SK-N-SH (cell line): Measurements from ENCODE around the gene CYP2W1. TPM values are rescaled to one million over a fixed set of nuclear protein-coding genes. Genes with fewer than 3 reads are reported as not detected.

ENCODE experiments used
- CTCF ChIA-PET: fragments of 300-600, 350-600 bp; formaldehyde crosslinking; extraction: SDS; loops from one replicate; lab custom pipeline; 2021; lab: Yijun Ruan, JAX
- POLR2A ChIA-PET: fragments of 350-600 bp; sonication (Branson Sonifier 250); formaldehyde crosslinking; extraction: SDS; loops from one replicate; lab custom pipeline; 2020; ENCODE audit warnings: antibody characterized with exemption, inconsistent platforms; lab: Yijun Ruan, JAX
- DNase-seq: peaks from one replicate; pipeline ENCODE4 v3.0.0; 2012
- H2AFZ ChIP-seq: fragments of 200-600 bp; sonication (generic); 2 replicates; pipeline ENCODE4 v1.8.1; 2016; ENCODE audit warnings: antibody characterized with exemption, mild to moderate bottlenecking, low read depth
- H3F3A ChIP-seq: fragments of 200-600 bp; sonication (generic); replicated peaks from 2 replicates; pipeline ENCODE3; 2016; ENCODE audit warnings: antibody characterized with exemption, mild to moderate bottlenecking; ENCODE audit not compliant: insufficient read depth
- H3K27ac ChIP-seq, 2 experiments: fragments of 200-500 bp in 1 of 2; fragments of 200-600 bp in 1 of 2; sonication (Bioruptor generic) in 1 of 2; sonication (generic), shearing (Covaris generic) in 1 of 2; 2 replicates each; pipeline versions ENCODE4 v1.5.1 to v1.6.1; 2014 to 2016; ENCODE audit warnings: low read depth in 2 of 2, inconsistent platforms in 1 of 2, low read length in 1 of 2, mild to moderate bottlenecking in 1 of 2, mixed read lengths in 1 of 2
- H3K27me3 ChIP-seq: fragments of 200-600 bp; sonication (generic), shearing (Covaris generic); 2 replicates; pipeline ENCODE4 v1.6.1; 2016; ENCODE audit warnings: mixed run types; ENCODE audit not compliant: insufficient read depth
- H3K36me3 ChIP-seq, 2 experiments: fragments of 200-500 bp in 1 of 2; fragments of 200-600 bp in 1 of 2; sonication (Bioruptor generic) in 1 of 2; sonication (generic) in 1 of 2; replicated peaks in 1 of 2; 2 replicates each; pipeline versions ENCODE3 to v1.5.1; 2014 to 2016; ENCODE audit warnings: low read length in 1 of 2, mild to moderate bottlenecking in 1 of 2; ENCODE audit not compliant: insufficient read depth in 2 of 2, control insufficient read depth in 1 of 2
- H3K4me1 ChIP-seq, 2 experiments: fragments of 200-500 bp in 1 of 2; fragments of 200-600 bp in 1 of 2; sonication (Bioruptor generic) in 1 of 2; sonication (generic), shearing (Covaris generic) in 1 of 2; 2 replicates each; pipeline versions ENCODE4 v1.5.1 to v1.6.1; 2014 to 2016; ENCODE audit warnings: low read depth in 1 of 2, low read length in 1 of 2, mixed run types in 1 of 2; ENCODE audit not compliant: insufficient read depth in 2 of 2, control insufficient read depth in 1 of 2
- H3K4me2 ChIP-seq: fragments of 200-600 bp; sonication (generic), shearing (Covaris generic); 2 replicates; pipeline ENCODE4 v1.6.1; 2017; ENCODE audit warnings: mixed run types
- H3K4me3 ChIP-seq, 2 experiments: fragments of 200-500 bp in 1 of 2; fragments of 200-600 bp in 1 of 2; sonication (Bioruptor generic) in 1 of 2; sonication (generic), shearing (Covaris generic) in 1 of 2; 2 replicates each; pipeline versions ENCODE4 v1.5.1 to v1.8.1; 2014 to 2016; ENCODE audit warnings: low read depth in 2 of 2, inconsistent platforms in 1 of 2, low read length in 1 of 2, mild to moderate bottlenecking in 1 of 2, mixed read lengths in 1 of 2, moderate library complexity in 1 of 2
- H3K79me2 ChIP-seq: fragments of 200-600 bp; sonication (generic); 2 replicates; pipeline ENCODE4 v1.8.1; 2017; ENCODE audit warnings: mild to moderate bottlenecking; ENCODE audit not compliant: insufficient read depth
- H3K9ac ChIP-seq: fragments of 200-600 bp; sonication (generic); 2 replicates; pipeline ENCODE4 v1.6.1; 2017; ENCODE audit warnings: mixed run types
- H3K9me2 ChIP-seq: fragments of 200-600 bp; sonication (generic); 2 replicates; pipeline ENCODE4 v1.6.1; 2017; ENCODE audit warnings: mixed run types
- H3K9me3 ChIP-seq: fragments of 200-600 bp; sonication (generic); 2 replicates; pipeline ENCODE4 v1.6.1; 2017; ENCODE audit warnings: mixed run types, mild to moderate bottlenecking, moderate library complexity
- H4K20me1 ChIP-seq: fragments of 200-600 bp; sonication (generic); 2 replicates; pipeline ENCODE4 v1.6.1; 2017; ENCODE audit warnings: mild to moderate bottlenecking, mixed run types; ENCODE audit not compliant: insufficient read depth
- CHD2 ChIP-seq: fragments of 150-350 bp; IDR thresholded peaks from 2 replicates; pipeline ENCODE4 v1.6.1; 2018; ENCODE audit warnings: low read length; ENCODE audit not compliant: partially characterized antibody
- EP300 ChIP-seq, 2 experiments: IDR thresholded peaks; 2 replicates each; pipeline versions ENCODE4 v1.4.0 to v1.6.1; 2012; ENCODE audit warnings: borderline replicate concordance in 1 of 2, low read depth in 1 of 2, low read length in 1 of 2
- EZH2phosphoT487 ChIP-seq: fragments of 200-600 bp; sonication (generic); IDR thresholded peaks from 2 replicates; pipeline ENCODE4 v1.6.1; 2017; ENCODE audit warnings: low read depth, mixed run types, mild to moderate bottlenecking, antibody characterized with exemption, moderate library complexity, borderline replicate concordance
- FOSL2 ChIP-seq: IDR thresholded peaks from 2 replicates; pipeline ENCODE4 v1.4.0; 2012; ENCODE audit warnings: low read depth, mild to moderate bottlenecking, moderate library complexity, borderline replicate concordance
- GATA2 ChIP-seq: sonication (generic); formaldehyde crosslinking; IDR thresholded peaks from 2 replicates; pipeline ENCODE4 v1.5.0; 2020; ENCODE audit warnings: mild to moderate bottlenecking, missing genetic modification reagents
- JUND ChIP-seq: IDR thresholded peaks from 2 replicates; pipeline ENCODE4 v1.4.0; 2012
- MEF2A ChIP-seq: IDR thresholded peaks from 2 replicates; pipeline ENCODE4 v1.4.0; 2012; ENCODE audit warnings: low read depth, borderline replicate concordance
- MXI1 ChIP-seq: IDR thresholded peaks from 2 replicates; pipeline ENCODE4 v1.6.1; 2012; ENCODE audit warnings: mild to moderate bottlenecking, low read depth, low read length, improper control_type of control experiment
- NRF1 ChIP-seq: IDR thresholded peaks from 2 replicates; pipeline ENCODE4 v1.6.1; 2012; ENCODE audit warnings: low read depth, mild to moderate bottlenecking, low read length
- POLR2AphosphoS5 ChIP-seq: IDR thresholded peaks from 2 replicates; pipeline ENCODE4 v1.6.1; 2012; ENCODE audit warnings: low read depth, low read length
- RCOR1 ChIP-seq: fragments of 150-350 bp; IDR thresholded peaks from 2 replicates; pipeline ENCODE4 v1.6.1; 2017; ENCODE audit warnings: antibody characterized with exemption, low read length
- TAF1 ChIP-seq: IDR thresholded peaks from 2 replicates; pipeline ENCODE4 v1.6.1; 2012; ENCODE audit warnings: low read depth, mild to moderate bottlenecking, low read length, moderate library complexity, borderline replicate concordance
- TCF12 ChIP-seq: IDR thresholded peaks from 2 replicates; pipeline ENCODE4 v1.4.0; 2012
- YY1 ChIP-seq: IDR thresholded peaks from 2 replicates; pipeline ENCODE4 v1.4.0; 2012; ENCODE audit warnings: low read depth, mild to moderate bottlenecking
- WGBS: methylation state at CpG from one replicate; pipeline ENCODE4 v1.1.6; 2017; ENCODE audit warnings: low lambda C conversion rate; 5-methylcytosine and 5-hydroxymethylcytosine counted together
- polyA plus RNA-seq, 3 experiments: library from polyadenylated mRNA; depleted of rRNA; stranded (reverse); fragments of >200 nt; gene quantifications; 2 replicates each; pipeline ENCODE4 v1.2.3, GENCODE V29; 2012
- TF ChIP-seq, protein P1 (sequence below): fragments of 200-600 bp; sonication (generic); IDR thresholded peaks from 2 replicates; pipeline ENCODE4 v1.6.1; 2017; ENCODE audit warnings: antibody characterized with exemption, mild to moderate bottlenecking, moderate library complexity
- TF ChIP-seq, protein P2 (sequence below): fragments of 150-350 bp; IDR thresholded peaks from 2 replicates; pipeline ENCODE4 v1.6.1; 2017; ENCODE audit warnings: antibody characterized with exemption, low read length, low read depth, borderline replicate concordance
- TF ChIP-seq, protein P3 (sequence below): IDR thresholded peaks from 2 replicates; pipeline ENCODE4 v1.4.0; 2012; ENCODE audit warnings: low read depth

Gene CYP2W1
- polyA plus RNA-seq, 1 of the 3 experiments (the other 2 are of a cell fraction) = 0.10 TPM

DNA sequence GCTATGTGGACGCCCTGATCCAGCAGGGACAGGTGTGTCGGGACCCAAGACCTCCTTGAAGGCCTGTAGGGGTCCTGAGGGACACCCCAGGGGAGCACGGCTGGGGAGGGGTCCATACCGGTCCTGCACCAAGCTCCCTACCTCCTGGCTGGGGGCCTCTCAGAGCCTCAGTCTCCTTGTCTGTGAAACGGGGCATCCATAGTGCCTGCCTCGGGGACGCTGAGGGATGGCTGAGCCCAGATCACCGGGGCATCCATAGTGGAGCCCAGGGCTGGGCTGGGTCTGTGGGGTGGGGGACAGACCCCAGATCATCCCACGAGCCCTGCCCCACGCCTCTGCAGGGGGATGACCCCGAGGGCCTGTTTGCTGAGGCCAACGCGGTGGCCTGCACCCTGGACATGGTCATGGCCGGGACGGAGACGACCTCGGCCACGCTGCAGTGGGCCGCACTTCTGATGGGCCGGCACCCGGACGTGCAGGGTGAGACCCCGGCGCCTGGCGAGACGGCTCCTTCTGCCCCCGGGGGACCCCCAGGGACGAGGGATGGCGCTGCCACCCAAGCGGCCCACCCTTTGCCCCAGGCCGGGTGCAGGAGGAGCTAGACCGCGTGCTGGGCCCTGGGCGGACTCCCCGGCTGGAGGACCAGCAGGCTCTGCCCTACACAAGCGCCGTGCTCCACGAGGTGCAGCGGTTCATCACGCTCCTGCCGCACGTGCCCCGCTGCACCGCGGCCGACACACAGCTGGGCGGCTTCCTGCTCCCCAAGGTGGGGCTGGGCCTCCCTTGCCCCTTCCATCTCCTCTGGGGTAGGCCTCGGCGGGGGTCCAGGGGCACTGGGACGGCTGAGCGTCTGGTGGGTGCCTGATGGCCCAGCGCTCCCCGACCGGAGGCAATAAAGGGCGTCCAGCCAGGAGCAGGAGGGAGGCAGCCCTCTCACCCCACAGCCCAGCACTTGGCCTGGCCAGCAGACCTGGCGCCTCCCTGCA is 4.1 kb downstream of the CYP2W1 start:
- POLR2A ChIA-PET = no interaction called here

DNA sequence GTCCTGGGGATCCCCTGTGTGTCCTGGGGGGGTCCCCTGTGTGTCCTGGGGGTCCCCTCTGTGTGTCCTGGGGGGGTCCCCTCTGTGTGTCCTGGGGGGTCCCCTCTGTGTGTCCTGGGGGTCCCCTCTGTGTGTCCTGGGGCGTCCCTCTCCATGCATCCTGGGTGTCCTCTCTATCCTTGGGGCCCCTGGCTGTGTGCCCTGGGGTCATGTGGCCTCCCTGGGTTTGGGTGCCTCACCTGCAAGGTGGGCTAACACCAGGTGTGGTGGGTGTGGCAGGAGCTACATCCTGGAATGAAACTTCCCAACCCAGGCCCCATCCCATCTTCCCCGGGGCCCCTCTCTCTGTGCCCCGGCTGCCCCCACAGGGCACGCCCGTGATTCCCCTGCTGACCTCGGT is 4.9 kb downstream of the CYP2W1 start:
- Histone ChIP-seq H3K4me1 (peaks cover 0 to 11% of the 10 kb centered on the region in 2 experiments; a peak in 1 of 4 replicates), H2AFZ (no peak overlapping the region), H3K9me3 (no peaks in the 10 kb centered on the region), H3K9me2 (no peaks in the 10 kb centered on the region), H3K4me2 (no peak overlapping the region), H3K4me3 (no peak overlapping the region), H3K9ac (no peak overlapping the region), H4K20me1 (no peaks in the 10 kb centered on the region), H3F3A (no peaks in the 10 kb centered on the region), H3K79me2 (no peaks in the 10 kb centered on the region), H3K36me3 (no peaks in the 10 kb centered on the region), H3K27ac (no peak overlapping the region), H3K27me3 (no peaks in the 10 kb centered on the region)
- WGBS = 72% methylated on average over 6 of the region's 6 CpGs
- TF ChIP-seq EP300 (IDR thresholded peaks at IDR 0.05; ENCODE audit: borderline replicate concordance in 1 of 2, low read depth in 1 of 2, low read length in 1 of 2) (no peak), GATA2 (CRISPR knock-in tag) (no peak), YY1 (no peak), NRF1 (no peak), MXI1 (no peak), FOSL2 (no peak), EZH2phosphoT487 (no peak), MEF2A (no peak), RCOR1 (no peak), JUND (no peak), TCF12 (no peak), TAF1 (no peak)
- TF ChIP-seq, protein P1, sequence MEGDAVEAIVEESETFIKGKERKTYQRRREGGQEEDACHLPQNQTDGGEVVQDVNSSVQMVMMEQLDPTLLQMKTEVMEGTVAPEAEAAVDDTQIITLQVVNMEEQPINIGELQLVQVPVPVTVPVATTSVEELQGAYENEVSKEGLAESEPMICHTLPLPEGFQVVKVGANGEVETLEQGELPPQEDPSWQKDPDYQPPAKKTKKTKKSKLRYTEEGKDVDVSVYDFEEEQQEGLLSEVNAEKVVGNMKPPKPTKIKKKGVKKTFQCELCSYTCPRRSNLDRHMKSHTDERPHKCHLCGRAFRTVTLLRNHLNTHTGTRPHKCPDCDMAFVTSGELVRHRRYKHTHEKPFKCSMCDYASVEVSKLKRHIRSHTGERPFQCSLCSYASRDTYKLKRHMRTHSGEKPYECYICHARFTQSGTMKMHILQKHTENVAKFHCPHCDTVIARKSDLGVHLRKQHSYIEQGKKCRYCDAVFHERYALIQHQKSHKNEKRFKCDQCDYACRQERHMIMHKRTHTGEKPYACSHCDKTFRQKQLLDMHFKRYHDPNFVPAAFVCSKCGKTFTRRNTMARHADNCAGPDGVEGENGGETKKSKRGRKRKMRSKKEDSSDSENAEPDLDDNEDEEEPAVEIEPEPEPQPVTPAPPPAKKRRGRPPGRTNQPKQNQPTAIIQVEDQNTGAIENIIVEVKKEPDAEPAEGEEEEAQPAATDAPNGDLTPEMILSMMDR = no peak
- TF ChIP-seq, protein P2, sequence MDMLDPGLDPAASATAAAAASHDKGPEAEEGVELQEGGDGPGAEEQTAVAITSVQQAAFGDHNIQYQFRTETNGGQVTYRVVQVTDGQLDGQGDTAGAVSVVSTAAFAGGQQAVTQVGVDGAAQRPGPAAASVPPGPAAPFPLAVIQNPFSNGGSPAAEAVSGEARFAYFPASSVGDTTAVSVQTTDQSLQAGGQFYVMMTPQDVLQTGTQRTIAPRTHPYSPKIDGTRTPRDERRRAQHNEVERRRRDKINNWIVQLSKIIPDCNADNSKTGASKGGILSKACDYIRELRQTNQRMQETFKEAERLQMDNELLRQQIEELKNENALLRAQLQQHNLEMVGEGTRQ = no peak
- TF ChIP-seq, protein P3, sequence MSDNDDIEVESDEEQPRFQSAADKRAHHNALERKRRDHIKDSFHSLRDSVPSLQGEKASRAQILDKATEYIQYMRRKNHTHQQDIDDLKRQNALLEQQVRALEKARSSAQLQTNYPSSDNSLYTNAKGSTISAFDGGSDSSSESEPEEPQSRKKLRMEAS = no peak
- ChIA-PET POLR2A (no interaction called here), CTCF (interaction anchor here (0.6 to 4.8 kb wide), 9 partner anchors 12 to 295 kb away, joined by 3 to 50 read pairs (median 4); partner anchors contain the start of genes COX19 and GPR146)
- DNase-seq = no peak

More for the DNA sequence above, 4.1 kb downstream of the CYP2W1 start:
- Histone ChIP-seq H3K9ac (no peak overlapping the region), H4K20me1 (no peaks in the 10 kb centered on the region), H3K4me2 (no peak overlapping the region), H3K27ac (no peak overlapping the region), H3K9me3 (no peaks in the 10 kb centered on the region), H2AFZ (no peak overlapping the region), H3K27me3 (no peaks in the 10 kb centered on the region), H3F3A (no peaks in the 10 kb centered on the region), H3K36me3 (no peaks in the 10 kb centered on the region), H3K4me3 (no peak overlapping the region), H3K79me2 (no peaks in the 10 kb centered on the region), H3K9me2 (no peaks in the 10 kb centered on the region), H3K4me1 (peaks cover 0 to 8% of the 10 kb centered on the region in 2 experiments; a peak in 1 of 4 replicates)
- CTCF ChIA-PET = interaction anchor here (1.1 to 4.8 kb wide), 6 partner anchors 11 to 157 kb away, joined by 3 to 50 read pairs (median 6); partner anchors contain the start of genes COX19 and GPR146
- DNase-seq = no peak
- TF ChIP-seq, protein P3 = no peak
- TF ChIP-seq RCOR1 (no peak), CHD2 (no peak), POLR2AphosphoS5 (no peak), MEF2A (no peak)
- WGBS = 72% methylated on average over 11 of the region's 56 CpGs
